A673 (cell line): ENCODE measurements around the gene RAB27A.

Experiments
- EZH2 ChIP-seq: fragments of 200-600 bp; sonication (generic); IDR thresholded peaks from 2 replicates; pipeline ENCODE4 v1.6.1; 2017; ENCODE audit warnings: borderline replicate concordance, low read depth, mild to moderate bottlenecking, mixed read lengths, antibody characterized with exemption, low read length; ENCODE audit not compliant: poor library complexity, severe bottlenecking
- TF ChIP-seq, protein P1 (sequence below): fragments of 300-800, 200-600 bp; sonication (generic); conservative IDR thresholded peaks from 2 replicates; pipeline ENCODE4 v1.5.1; 2017; ENCODE audit warnings: low read depth, mild to moderate bottlenecking, antibody characterized with exemption, low read length, moderate library complexity, mixed read lengths

DNA sequence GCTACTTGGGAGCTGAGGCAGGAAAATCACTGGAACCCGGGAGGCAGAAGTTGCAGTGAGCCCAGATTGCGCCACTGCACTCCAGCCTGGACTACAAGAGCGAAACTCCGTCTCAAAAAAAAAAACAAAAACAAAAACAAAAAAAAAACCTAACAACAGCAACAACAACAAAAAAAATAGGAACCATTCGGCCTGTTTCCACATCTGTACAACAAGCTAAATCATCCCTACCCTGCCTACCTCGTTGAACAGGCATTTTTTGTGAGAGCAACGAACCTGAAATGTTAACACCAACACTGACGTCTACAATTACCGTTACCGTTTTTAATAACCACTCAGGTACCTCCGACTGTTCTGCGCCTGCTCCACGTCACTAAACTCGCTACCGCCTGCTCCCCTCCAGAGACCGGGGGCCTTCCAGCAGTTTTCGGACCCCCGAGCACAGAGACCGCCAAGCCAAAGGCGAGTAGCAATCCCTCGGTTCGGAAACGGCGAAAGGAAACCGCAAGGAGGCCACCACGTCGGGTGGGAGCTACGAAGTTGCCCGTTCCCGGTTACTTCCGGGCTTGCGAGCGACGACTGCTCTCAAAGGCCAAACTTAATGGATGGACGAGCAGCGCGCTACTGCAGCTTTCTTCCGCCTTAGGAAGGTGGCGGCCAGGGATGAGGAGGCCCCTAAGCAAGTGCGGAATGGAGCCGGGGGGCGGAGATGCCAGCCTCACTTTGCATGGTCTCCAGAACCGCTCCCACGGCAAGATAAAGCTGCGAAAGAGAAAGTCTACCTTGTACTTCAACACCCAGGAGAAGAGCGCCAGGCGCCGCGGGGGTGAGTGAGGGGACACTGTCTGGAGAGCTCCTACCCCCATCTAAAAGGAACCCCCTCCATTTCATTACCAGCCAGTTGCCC is 29.2 kb upstream of the RAB27A start, which contains the start of the genes PIGB and PIGBOS1:
- TF ChIP-seq, protein P1, sequence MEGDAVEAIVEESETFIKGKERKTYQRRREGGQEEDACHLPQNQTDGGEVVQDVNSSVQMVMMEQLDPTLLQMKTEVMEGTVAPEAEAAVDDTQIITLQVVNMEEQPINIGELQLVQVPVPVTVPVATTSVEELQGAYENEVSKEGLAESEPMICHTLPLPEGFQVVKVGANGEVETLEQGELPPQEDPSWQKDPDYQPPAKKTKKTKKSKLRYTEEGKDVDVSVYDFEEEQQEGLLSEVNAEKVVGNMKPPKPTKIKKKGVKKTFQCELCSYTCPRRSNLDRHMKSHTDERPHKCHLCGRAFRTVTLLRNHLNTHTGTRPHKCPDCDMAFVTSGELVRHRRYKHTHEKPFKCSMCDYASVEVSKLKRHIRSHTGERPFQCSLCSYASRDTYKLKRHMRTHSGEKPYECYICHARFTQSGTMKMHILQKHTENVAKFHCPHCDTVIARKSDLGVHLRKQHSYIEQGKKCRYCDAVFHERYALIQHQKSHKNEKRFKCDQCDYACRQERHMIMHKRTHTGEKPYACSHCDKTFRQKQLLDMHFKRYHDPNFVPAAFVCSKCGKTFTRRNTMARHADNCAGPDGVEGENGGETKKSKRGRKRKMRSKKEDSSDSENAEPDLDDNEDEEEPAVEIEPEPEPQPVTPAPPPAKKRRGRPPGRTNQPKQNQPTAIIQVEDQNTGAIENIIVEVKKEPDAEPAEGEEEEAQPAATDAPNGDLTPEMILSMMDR: 0 out of 2 replicates have a peak, but pooled peaks have one; percentile 11
- no peak for TF ChIP-seq EZH2
